GM19468 (cell line): ENCODE results near the gene CYP2S1.
"Not testable (repeated sequence)": the region's sequence is repeated elsewhere in the genome, so short reads cannot be mapped to it uniquely, and the experiment has no call there.

Source experiments
- ATAC-seq: cut with Tn5 transposase; IDR thresholded peaks from one replicate; pipeline ENCODE4 v1.9.1; 2021; ENCODE audit warnings: mild to moderate bottlenecking, moderate library complexity, moderate number of reproducible peaks; ENCODE audit not compliant: unreplicated experiment; ENCODE audit errors: extremely low read depth

Gene CYP2S1

DNA sequence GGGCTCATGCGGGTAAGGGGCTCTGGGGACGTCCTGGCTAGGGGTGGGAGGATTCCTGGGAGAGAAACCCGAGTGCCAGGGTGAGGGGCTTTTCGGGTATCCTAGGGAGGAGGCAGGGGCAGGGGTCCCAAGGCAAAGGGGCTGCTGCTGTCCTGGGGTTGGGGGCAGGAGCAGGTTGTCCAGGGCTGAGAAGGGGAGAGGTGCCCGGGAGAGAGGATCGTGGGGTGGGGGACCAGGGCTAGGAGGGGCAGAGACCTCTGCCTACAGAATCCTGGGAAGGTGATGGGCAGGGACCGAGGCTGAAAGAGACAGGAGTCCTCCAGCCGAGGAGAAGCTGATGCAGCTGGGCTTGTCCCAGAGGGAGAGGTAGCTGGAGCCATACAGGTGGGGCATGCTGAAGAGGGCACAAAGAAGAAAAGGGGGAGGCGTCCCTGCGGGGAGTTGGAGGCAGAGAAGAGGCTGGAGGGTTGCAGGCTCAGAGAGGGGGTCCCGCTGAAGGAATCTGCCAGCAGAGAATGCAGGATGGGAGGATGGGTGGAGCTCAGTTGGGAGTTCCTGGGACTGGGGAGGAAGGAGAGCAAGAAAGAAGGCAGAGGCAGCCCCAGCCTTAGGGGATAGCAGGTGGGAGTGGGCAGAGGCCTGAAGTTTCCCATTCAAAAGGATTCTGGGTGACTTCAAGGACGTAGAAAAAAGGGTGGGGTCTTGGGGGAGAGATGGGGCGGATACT is 574 bp downstream of the CYP2S1 start:
- no peak for ATAC-seq

DNA sequence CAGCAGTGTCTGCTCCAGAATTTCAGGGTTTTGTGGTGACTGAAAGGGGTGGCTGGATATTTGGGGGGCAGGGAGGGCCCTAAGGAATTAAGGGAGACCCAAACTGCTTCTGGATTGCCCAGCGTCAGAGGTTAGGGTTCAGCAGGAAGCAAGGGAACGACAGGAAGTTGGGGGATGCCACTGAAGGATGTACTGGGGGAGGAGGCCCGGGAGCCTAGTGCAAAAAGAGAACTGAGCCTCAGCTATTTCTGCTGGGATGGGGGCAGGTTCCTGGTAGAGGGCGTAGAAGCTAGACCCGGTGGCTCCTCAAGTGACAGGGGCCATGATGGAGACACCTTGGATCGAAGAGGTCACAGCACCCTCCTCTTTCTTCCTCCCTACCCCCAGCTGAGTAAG is 1.1 kb downstream of the CYP2S1 start:
- ATAC-seq, result no peak

GRCh38 chr19:41195675-41196497 is 2.9 kb downstream of the CYP2S1 start:
- no peak for ATAC-seq

- no peak for ATAC-seq
These were observed 5.5 kb downstream of the CYP2S1 start for GRCh38 chr19:41198559-41198958.

GRCh38 chr19:41203371-41203770 is 10.4 kb downstream of the CYP2S1 start:
- ATAC-seq, result no peak

- ATAC-seq, result not testable (repeated sequence)
These were observed 11.3 kb downstream of the CYP2S1 start for GRCh38 chr19:41204338-41204737.

DNA sequence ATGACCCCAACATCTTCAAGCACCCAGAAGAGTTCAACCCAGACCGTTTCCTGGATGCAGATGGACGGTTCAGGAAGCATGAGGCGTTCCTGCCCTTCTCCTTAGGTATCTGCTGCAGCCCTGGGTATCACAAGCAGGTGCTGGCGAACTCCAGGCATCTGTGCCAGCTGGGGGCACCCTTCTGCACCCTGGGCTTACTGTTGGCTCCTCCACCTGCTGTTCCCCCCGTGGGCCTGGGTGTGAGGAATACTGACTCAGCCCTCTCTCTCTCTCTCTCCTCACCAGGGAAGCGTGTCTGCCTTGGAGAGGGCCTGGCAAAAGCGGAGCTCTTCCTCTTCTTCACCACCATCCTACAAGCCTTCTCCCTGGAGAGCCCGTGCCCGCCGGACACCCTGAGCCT is 13.0 kb downstream of the CYP2S1 start:
- no peak for ATAC-seq

DNA sequence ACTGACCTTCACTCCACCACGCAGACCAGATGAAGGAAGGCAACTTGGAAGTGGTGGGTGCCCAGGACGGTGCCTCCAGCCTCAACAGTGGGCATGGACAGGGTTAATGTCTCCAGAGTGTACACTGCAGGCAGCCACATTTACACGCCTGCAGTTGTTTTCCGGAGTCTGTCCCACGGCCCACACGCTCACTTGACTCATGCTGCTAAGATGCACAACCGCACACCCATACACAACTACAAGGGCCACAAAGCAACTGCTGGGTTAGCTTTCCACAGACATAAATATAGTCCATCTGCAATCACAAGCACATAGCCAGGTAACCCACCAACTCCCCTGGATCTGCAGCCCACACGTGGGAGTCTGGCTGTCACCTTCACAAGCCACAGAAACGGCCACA is 13.4 kb downstream of the CYP2S1 start:
- no peak for ATAC-seq

DNA sequence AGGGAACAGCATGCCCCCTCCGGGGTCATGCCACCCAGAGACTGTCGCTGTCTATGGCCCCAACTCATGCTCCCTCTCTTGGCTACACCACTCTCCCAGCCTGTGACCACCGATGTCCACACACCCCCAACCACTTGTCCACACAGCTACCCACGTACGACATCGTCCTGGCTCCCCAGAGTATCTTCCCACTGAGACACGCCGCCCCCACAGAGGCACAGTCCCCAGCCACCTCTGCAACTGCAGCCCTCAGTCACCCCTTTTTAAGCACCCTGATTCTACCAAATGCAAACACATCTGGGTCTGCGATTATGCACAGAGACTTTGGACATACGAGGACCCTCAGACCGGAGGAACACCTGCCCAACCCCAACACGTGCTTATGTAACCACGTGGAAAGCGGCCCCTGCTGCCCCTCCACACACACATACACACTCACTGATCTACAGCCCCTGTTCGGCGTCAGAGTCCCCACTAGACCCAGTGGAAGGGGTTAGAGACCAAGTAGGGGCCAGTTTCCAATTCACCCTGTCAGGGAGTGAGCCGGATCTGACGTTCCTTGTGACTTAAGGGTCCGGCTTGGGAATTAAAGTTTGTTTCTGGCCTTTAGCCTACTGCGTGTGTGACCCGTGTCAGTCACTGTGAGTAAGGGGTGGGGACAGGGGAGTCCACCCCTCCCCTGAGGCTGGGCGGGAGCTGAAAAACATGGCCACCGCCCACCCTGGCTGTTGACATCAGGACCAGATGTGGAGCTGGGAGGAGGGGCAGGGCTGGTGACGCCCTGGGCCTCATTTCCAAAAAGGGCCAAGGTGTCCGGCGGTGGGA is 14.1 kb downstream of the CYP2S1 start:
- no peak for ATAC-seq

DNA sequence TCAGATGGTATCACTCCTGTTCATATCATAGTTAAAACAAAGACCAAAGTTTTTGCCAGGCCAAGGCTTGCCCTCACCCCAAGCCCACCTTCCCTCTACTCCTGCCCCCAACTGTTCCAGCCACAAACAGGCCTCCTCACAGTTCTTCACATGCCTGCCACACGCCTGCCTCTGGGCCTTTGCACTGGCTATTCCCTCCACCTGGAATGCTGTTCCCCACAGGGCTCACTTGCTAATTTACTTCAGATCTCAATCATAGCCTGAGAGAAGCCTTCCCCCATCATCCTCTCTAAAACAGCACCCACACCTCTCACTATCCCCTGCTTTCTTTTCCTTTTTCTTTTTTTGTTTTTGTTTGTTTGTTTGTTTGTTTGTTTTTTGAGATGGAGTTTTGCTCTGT is 21.1 kb downstream of the CYP2S1 start:
- no peak for ATAC-seq

GRCh38 chr19:41217741-41218140 is 24.7 kb downstream of the CYP2S1 start:
- no peak for ATAC-seq

GRCh38 chr19:41218249-41218614 is 25.2 kb downstream of the CYP2S1 start:
- ATAC-seq, result no peak

DNA sequence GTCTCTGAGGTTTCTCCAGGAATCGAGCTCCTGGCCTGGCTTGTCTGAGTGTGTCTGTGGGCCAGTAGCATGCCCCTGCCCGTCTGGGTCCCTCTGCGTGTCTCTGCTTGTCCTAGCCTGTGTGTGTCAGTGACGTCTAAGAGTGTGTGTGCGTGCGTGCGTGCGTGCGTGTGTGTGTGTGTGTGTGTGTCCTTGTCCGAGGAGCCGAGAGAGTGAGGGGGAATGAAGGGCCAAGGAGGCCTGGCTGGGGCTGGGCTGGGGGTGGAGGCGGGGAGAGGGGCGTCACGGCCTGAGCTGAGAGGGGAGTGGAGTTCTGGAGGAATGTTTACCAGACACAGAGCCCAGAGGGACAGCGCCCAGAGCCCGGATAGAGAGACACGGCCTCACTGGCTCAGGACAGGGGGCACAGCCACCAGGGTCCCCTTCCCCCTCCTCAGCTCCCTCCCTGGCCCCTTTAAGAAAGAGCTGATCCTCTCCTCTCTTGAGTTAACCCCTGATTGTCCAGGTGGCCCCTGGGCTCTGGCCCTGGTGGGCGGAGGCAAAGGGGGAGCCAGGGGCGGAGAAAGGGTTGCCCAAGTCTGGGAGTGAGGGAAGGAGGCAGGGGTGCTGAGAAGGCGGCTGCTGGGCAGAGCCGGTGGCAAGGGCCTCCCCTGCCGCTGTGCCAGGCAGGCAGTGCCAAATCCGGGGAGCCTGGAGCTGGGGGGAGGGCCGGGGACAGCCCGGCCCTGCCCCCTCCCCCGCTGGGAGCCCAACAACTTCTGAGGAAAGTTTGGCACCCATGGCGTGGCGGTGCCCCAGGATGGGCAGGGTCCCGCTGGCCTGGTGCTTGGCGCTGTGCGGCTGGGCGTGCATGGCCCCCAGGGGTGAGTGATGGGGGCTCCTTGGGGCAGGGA is 25.8 kb downstream of the CYP2S1 start, which contains the start of gene AXL:
AXL (plus strand) TSS at position 609 of the 893 bp plus-strand sequence; CDS start at position 779, 170 bp downstream.
- ATAC-seq, result no peak

- ATAC-seq, result no peak
These were observed 27.0 kb downstream of the CYP2S1 start for GRCh38 chr19:41219924-41220567.

- ATAC-seq, result no peak
These were observed 27.8 kb downstream of the CYP2S1 start for GRCh38 chr19:41220811-41221210.

GRCh38 chr19:41221514-41222205 is 28.6 kb downstream of the CYP2S1 start:
- ATAC-seq, result no peak

DNA sequence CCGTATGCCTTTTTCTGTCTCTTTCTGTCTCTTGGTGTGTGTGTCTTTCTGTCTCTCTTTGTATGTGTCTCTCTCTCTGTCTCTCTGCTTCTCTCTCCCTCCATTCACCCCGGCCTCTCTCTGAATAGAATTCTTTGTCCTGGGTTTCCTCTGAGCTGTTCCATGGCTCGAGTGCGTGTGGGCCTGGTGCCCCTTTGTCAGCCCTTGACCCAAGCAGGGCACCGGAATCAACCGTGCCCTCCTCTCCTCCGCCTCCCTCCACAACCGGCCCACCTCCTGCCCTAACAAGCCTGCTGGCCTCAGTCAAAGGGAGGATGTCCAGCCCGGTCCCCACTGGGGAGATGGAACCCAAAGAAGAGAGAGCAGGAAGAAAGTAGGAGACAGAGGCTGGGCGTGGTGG is 29.2 kb downstream of the CYP2S1 start:
- no peak for ATAC-seq

DNA sequence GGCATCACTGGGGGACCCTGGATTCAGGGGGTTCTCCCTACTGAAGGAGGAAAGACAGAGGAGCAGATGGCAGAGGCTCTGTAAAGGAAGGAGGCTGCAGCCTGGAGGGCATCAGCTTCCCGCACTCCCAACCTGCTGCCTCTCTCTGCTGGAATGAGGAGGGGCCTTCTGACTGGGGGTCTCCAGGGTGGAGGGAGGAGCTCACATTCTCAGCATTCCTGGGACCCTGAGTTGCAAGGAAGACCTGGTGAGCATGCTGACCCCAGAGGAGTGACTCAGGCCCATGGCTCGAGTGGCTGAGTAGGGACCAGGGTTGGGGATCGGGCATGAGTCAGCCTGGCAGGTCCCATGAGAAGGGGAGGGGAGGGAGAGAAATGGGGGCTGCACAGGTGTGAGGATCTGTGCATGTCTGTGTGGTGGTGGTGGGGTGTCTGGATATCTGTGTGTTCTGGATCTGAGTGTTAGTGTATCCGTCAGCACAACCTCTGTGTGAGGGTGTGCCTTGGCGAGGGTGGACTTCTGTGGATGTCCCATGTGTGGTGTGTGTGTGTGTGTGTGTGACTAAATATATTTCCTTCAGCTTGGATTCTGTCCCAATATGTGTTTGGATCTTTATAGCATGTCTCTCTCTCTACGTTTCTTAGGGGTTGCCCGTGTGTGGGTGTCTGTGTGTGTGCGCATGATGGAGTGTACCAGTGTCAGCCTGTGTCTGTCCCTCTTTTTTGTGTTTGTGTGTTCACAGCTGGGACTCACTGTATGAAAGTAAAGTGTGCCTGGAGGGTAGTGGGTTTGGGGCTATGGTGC is 30.6 kb downstream of the CYP2S1 start:
- no peak for ATAC-seq
